NCI-H2227 (cell line): ENCODE results near the gene CES4A.
"Not testable (repeated sequence)": the region's sequence is repeated elsewhere in the genome, so short reads cannot be mapped to it uniquely, and the experiment has no call there.

Source experiments
- DNase-seq: peaks from one replicate; lab custom pipeline; 2025; ENCODE audit not compliant: unreplicated experiment; lab: John Stamatoyannopoulos, UW

Gene CES4A

DNA sequence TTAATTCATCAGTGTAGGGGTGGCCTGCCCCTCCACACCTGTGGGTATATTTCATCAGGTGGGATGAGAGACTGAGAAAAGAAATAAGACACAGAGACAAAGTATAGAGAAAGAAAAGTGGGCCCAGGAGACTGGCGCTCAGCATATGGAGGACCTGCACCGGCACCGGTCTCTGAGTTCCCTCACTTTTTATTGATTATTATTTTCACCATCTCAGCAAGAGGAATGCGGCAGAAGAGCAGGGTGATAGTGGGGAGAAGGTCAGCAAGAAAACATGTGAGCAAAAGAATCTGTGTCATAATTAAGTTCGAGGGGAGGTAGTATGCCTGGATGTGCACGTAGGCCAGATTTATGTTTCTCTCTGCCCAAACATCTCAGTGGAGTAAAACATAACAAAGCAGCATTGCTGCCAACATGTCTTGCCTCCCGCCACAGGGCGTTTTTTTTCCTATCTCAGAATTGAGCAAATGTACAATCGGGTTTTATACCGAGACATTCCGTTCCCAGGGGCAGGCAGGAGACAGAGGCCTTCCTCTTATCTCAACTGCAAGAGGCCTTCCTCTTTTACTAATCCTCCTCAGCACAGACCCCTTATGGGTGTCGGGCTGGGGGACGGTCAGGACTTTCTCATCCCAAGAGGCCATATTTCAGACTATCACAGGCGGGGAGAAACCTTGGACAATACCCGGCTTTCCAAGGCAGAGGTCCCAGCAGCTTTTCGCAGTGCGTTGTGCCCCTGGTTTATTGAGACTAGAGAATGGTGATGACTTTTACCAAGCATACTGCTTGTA lies 32.8 kb upstream of the CES4A start:
- not testable (repeated sequence) for DNase-seq

DNA sequence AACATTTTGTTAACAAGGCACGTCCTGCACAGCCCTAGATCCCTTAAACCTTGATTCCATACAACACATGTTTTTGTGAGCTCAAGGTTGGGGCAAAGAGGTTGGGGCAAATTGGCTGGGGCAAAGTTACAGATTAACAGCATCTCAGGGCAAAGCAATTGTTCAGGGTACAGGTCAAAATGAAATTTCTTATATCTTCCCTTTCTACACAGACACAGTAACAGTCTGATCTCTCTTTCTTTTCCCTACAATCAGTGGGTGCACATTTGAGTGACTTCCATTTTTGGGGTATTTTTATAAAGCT lies 32.3 kb upstream of the CES4A start:
- DNase-seq, result not testable (repeated sequence)

DNA sequence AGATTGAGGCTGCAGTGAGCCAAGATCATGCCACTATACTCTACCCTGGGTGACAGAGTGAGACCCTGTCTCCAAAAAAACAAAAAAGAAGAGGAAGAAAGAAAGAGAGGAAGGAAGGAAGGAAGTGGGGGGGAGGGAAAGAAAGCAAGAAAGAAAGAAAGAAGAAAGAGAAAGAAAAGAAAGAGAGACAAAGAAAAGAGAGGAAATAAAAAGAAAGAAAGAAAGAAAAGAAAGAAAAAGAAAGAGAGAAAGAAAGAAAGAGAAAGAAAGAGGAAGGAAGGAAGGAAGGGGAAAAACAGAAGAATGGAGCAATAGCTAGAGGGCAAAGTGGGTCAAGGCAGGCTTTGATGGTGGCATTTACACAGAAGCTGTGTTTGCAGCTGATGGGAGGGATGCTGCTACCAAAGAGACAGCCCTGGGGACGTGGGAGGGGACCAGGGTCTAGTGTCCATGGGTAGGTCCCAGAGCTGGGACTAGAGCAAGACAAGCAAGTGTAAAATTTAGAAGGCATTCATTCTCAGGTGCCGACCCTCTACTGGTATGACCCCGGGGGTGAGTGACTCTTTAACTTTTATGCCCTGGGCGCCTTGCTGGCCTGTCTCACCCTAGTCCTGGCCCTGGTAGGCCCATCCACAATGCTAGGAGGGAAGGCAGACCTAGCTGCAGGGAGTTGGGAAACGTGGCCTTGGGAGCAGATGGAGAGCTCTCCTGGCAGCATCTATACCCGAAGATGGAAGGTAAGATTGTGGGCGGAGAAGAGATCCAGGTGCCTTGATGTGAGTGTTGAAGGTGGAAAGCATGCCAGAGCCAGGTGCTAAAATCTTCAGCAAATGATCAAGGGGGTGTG lies 29.3 kb upstream of the CES4A start:
- no peak for DNase-seq

DNA sequence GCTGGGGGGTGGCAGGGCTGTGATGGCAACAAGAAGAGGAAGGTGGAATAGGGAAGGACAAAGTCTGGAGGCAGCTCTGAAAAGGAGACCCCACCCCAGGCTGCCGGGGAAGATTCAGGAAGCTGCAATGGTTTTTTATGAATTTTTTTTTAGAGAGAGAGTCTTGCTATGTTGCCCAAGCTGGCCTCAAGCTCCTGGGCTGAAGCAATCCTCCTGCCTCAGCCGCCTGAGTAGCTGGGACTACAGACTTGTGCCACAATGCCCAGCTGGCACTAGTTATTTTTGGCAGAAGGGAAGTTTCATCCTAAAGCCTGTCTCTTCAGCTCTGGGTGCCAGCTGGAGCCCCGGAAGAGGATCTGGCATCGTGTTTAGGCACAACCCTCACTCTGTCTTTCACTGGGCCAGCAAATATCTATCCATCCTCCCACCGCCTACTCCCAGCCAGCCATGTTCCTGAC lies 28.7 kb upstream of the CES4A start:
- DNase-seq, result no peak

GRCh38 chr16:66960270-66960669 lies 28.1 kb upstream of the CES4A start:
- no peak for DNase-seq

DNA sequence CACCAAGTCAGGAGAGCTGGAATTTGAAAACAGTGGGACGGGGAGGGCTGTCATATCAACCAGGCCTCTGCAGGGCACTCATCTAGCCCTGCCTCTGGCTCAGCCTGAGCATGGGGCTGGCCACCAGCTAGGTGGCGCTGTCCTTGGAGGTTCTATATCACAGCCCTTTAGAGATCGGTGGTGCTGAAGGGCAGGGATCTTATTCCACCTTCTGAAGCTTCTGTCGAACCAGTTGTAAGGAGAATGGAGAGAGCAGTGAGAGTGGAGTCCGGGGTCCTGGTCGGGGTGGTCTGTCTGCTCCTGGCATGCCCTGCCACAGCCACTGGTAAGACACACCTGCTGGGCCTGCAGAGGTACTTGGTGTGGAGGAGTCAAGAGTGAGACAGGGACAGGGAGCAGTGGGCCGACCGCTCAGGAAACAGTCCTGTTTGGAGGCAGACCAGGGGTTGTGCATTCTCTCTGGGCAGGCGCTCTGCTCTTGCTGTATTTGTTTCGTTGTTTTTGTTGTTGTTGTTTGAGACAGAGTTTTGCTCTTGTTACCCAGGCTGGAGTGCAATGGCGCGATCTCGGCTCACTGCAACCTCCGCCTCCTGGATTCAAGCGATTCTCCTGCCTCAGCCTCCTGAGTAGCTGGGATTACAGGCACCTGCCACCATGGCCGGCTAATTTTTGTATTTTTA lies 27.2 kb upstream of the CES4A start, which contains the start of gene CES3:
CES3 (plus strand) TSS at position 202 of the 680 bp plus-strand sequence; CDS start at position 244, 42 bp downstream.
- peak; percentile 83 for DNase-seq

GRCh38 chr16:66961914-66962313 lies 26.5 kb upstream of the CES4A start:
- no peak for DNase-seq

- no peak for DNase-seq
Measured at GRCh38 chr16:66964049-66964448, 24.3 kb upstream of the CES4A start.

DNA sequence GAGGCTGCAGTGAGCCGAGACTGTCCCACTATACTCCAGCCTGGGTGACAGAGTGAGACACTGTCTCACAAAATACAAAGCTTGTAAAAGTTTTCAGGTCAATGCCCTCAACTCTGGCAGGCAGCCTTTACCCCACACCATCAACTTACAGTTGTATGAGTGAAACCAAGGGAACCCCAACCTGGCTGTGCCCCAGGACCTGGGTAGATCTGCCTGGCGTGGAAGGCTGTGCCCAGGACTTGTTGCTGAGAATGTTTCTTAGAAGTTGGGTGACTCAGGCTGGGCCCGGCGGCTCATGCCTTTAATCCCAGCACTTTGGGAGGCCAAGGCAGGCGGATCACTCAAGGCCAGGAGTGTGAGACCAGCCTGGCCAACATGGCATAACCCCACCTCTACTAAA lies 19.5 kb upstream of the CES4A start:
- no peak for DNase-seq

- no peak for DNase-seq
Measured at GRCh38 chr16:66970775-66971720, 17.3 kb upstream of the CES4A start.

DNA sequence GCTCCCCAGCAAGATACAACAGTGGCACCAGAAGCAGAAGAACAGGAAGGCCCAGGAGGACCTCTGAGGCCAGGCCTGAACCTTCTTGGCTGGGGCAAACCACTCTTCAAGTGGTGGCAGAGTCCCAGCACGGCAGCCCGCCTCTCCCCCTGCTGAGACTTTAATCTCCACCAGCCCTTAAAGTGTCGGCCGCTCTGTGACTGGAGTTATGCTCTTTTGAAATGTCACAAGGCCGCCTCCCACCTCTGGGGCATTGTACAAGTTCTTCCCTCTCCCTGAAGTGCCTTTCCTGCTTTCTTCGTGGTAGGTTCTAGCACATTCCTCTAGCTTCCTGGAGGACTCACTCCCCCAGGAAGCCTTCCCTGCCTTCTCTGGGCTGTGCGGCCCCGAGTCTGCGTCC lies 15.4 kb upstream of the CES4A start:
- DNase-seq, result no peak

DNA sequence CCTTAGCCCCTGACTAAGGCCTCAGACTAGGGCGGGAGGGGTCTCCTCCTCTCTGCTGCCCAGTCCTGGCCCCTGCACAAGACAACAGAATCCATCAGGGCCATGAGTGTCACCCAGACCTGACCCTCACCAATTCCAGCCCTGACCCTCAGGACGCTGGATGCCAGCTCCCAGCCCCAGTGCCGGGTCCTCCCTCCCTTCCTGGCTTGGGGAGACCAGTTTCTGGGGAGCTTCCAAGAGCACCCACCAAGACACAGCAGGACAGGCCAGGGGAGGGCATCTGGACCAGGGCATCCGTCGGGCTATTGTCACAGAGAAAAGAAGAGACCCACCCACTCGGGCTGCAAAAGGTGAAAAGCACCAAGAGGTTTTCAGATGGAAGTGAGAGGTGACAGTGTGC lies 14.7 kb upstream of the CES4A start:
- no peak for DNase-seq

DNA sequence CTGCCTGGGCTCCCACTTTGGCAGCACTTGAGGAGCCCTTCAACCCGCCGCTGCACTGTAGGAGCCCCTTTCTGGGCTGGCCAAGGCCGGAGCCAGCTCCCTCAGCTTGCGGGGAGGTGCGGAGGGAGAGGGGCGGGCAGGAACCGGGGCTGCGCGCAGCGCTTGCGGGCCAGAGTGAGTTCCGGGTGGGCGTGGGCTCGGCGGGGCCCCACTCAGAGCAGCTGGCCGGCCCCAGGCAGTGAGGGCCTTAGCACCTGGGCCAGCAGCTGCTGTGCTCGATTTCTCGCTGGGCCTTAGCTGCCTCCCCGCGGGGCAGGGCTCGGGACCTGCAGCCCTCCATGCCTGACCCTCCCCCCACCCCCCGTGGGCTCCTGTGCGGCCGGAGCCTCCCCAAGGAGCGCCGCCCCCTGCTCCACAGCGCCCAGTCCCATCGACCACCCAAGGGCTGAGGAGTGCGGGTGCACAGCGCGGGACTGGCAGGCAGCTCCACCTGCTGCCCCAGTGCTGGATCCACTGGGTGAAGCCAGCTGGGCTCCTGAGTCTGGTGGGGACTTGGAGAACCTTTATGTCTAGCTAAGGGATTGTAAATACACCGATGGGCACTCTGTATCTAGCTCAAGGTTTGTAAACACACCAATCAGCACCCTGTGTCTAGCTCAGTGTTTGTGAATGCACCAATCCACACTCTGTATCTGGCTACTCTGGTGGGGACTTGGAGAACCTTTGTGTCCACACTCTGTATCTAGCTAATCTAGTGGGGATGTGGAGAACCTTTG lies 14.0 kb upstream of the CES4A start:
- DNase-seq, result not testable (repeated sequence)

GRCh38 chr16:66974932-66975246 lies 13.5 kb upstream of the CES4A start:
- not testable (repeated sequence) for DNase-seq

DNA sequence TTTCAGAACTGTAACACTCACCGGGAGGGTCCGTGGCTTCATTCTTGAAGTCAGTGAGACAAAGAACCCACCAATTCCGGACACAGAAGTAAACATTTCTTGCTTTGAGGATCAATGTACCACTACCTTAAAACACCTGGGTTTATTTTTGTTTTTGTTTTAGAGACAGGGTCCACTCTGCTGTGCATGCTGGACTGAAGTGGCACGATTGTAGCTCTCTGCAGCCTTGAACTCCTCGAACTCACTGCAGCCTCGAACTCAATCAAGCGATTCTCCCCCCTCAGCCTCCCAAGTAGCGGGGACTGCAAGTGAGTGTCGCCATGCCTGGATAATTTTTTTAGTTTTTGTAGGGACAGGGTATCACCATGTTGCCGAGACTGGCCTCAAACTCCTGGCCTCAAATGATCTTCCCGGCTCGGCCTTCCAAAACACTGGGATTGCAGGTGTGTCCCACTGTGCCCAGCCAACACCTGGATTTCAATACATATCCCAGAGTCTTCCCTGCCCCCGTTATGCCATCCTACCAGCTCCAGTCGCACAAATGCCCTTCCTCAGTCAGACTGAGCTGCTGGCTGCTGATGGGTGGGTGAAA lies 13.0 kb upstream of the CES4A start:
- no peak for DNase-seq

GRCh38 chr16:66976746-66977145 lies 11.6 kb upstream of the CES4A start:
- no peak for DNase-seq

GRCh38 chr16:66977341-66978113 lies 10.9 kb upstream of the CES4A start:
- peak; percentile 79 for DNase-seq

DNA sequence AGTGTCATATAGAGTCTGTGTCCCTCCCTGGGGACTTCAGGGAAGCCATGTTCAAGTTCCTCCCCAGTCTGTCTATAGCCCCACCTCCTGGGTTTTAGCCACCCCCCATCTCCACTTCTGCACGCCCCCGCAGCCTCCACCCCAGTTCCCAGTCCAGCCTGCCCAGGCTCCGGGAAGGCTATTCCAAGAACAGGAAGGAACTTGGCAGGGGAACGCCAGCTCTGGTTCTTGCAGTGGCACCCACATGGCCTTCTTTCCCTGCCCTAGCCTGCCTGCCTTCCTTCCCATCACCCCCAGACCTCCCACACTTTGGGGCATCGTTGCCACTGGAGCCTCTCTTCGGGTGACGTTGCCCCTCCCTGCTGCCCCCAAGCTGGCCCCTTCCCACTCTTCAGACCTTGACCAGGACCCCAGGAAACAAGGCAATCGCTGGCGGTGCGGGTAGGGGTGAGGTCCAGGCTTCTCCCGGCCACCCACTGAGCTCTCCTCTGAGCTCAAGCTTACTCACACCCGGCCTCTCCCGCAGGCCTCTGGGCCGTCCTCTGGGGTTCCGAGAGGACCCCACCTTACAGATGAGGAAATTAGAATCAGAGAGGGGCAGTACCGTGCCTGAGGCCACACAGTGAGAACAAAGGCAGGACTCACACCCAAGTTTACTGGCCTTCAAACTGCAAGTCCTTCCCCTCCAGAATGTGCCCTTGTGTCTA lies 9.2 kb upstream of the CES4A start:
- DNase-seq, result no peak
